Left hindlimb (tissue), 1 donor: ENCODE measurements around the gene NBEA.

Experiments used
- DNase-seq: peaks from one replicate; pipeline ENCODE4 v3.0.0-alpha.2; 2018

The NBEA gene

DNA sequence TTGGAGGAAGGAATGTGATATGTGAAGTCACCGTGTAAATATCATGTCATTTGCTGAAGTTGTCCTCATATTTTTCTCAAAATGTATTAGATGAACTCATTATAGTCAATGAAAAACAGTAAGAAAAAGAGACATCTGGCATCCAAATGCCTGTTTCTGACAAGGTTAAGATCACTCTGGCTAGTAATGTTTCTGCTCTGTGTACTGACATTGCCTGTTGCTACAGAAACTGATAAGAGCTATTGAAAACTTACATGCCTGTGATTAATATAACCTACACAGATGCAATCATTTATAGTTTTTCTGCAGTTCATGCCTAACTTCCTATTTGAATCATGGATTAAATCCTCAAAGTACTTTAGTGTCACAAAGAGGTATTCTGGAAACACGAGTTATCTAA is 249.8 kb downstream of the NBEA start:
- no peak for DNase-seq

DNA sequence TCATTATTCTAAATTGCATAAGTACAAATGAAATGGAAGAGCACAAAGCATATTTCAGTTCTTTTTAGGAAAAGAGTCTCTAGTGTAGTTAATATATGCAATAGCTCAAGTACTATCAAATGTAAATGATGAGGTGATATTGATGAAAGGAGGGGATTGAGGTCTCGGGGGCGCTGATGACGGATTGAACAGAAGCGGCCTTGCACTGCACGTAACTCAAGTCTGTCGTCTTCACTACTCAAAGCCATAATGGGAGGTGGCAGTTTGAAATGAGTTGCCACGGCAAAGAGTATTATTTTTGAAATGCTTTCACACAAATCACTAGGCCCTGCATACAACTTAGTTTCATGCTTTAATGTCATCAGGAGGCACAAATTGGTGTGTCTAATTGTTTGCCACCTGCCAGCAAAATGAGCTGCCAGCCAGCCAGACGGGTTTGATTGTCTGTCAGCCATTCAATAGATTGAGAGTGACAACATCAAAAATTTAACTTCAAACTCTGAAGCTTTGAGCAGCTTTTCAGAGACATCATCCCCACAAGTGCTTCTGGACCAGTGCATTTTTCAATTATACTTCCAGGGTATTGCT is 256.6 kb downstream of the NBEA start:
- DNase-seq, result no peak

DNA sequence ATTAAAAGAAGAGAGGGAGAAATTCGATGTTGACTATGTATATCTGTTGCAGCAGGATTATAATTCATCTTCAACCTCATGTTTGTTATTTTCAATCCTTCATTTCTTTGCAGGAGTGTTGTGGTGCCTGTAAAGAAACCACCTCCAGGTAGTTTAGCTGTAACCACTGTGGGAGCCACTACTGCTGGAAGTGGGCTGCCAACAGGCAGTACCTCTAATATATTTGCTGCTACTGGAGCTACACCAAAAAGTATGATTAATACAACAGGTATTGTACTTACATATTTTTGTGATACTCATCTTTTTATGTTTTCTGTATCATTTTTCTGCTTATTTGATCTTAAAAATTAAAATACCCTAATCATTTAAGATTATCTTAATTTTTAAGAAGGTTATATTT is 266.5 kb downstream of the NBEA start:
- no peak for DNase-seq

DNA sequence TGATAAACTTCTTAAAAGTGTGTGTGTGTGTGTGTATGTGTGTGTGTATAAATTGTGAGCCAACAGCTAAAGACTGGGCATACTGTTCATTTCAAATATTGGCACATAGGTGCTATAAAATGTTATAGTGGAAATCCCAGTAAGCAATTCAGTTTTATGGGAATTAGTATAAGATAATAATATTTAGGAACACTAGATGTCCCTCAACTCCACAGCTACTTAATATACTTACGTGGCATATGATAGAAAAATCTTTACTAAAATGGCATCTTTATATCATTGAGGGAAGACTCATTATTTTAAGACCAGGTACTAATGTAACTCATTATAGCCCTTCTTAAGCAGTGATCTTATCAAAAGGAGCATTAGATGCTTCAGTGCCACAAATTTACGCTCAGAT is 268.2 kb downstream of the NBEA start:
- no peak for DNase-seq

DNA sequence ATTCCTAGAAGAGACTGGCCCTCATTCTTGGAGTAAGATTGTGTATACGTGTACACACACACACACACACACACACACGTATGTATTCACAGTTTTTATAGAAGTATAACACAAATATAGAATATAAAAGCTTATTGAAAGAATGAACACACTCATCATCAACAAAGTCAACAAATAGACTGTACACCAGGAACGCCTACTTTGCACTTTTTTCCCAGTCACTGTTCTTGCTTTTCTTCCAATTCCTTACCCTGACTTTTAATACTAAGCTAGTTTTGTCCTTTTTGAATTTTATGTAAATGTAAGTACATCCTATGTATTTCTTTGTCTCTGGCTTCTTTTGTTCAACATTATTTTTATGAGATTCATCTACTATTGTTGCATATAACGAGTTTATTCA is 269.9 kb downstream of the NBEA start:
- no peak for DNase-seq

DNA sequence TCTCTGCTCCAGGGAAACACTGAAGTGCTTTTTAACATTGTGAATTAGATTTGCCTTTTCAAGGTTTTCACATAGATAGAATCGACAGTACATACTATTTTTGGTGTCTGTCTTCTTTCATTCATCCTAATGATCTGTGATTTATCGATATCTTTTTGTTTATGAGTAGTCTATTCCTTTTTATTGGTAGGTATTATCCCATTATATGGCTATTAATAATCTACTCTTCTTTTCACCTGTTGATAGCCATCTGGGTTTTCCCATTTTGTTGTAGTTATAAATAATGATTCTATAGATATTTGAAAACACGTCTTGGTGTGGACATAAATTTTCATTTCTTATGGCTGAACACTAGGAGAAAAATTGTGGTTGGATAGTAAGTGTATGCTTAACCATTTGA is 271.8 kb downstream of the NBEA start:
- DNase-seq, result no peak

DNA sequence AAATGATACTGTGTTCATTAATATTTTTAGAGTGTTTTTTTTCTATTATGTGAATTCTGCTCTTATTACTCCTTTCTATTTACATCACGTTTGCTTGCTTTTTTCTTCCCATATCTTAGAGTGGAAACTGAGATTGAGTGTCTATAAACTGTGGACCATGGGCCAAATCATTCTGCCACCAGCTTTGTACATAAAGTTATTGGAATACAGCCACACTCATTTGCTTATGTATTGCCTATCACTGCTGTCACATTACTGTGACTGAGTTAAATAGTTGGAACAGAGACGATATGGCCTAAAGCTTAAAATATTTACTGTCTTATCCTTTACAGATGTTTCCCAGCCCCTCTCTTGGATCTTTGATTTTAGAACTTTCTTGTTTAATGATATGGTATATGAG is 274.1 kb downstream of the NBEA start:
- DNase-seq, result no peak

DNA sequence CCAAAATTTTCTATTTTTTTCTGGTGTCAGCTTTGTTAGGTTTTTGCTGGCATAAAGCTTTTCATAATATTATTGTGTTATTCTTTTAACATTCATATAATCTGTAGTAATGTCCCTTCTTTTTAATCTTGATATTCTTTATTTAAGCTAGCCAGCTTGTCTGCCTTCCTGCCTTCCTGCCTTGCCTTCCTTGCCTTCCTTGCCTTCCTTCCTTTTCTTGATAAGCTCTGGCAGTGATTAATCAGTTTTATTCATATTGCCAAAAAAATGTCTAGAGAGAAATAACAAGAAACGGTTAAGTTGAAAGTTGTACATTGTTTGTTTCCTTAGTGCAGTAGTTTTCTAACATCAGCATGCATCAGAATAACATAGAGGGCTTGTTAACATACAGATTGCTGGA is 277.0 kb downstream of the NBEA start:
- DNase-seq, result no peak

DNA sequence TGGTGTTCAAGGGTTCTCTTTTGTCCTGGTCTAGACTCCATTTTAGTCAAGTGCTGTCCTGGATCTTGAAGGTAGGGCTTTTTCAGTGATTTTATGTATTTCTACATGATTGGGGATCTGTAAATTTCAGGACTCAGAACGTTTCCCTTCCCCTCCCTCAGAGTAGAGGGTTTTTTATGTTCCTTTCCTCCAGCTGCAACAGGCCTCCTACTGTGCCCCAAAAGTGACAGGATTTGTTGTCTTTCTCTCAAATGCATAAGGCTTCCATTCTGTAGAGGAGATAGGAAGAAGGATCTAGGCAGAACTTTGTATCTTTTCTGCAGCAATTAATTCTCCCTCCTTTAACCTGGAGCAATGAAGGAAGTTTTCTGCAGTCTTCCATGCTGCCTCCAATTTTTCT is 283.1 kb downstream of the NBEA start:
- no peak for DNase-seq

DNA sequence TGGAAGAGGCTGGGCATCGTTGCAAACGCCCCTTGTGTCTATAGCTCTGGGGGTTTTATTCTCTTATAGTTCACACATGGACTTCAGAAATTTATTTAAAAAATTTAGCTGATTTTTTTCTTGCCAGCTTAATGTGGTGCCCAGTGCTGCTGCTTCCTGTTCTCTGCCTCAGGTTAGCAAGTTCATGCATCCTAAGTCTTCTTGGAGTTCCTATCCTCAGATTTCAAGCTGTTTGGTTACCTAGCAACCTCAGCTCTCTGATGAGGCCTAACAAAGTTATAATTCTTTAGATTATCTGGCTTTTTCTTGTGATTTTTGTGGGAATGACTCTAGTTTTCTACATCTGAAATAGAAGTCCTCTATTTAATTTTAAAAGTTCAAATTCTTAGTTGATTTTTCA is 283.5 kb downstream of the NBEA start:
- no peak for DNase-seq

DNA sequence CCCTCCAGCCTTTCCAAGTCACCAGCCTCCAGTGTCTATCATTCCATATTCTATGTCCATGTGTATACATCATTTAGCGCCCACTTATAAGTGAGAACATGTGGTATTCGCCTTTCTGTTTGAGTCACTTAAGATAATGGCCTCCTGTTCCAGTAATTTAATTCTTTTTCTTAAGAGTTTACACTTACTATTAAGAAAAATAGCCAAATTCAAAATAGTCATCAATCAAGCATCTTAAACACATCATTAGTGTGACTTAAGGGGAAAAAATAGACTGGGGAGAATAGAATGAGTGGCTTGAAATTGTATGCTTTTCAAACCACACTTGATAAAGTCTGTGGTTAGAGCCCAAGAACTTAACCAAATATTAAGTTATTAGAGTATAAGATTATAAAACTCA is 286.5 kb downstream of the NBEA start:
- no peak for DNase-seq

DNA sequence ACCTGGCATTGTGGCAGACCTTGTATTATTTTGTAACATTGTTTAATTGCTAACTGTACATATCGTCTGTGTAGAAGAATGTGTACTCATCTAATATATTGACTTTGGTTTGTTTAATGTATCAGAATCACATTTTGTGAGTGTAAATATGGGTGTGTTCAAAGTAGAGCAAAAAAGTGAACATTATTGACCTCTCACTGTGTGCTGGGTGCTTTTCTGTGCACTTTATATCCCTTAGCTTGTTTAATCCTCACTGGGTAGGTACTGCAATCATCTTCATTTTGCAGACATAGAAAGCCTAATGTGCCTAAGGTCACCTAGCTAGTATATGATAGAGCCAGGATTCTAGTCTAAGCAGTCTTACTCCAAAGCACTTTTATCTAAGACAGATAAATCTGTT is 289.4 kb downstream of the NBEA start:
- no peak for DNase-seq

DNA sequence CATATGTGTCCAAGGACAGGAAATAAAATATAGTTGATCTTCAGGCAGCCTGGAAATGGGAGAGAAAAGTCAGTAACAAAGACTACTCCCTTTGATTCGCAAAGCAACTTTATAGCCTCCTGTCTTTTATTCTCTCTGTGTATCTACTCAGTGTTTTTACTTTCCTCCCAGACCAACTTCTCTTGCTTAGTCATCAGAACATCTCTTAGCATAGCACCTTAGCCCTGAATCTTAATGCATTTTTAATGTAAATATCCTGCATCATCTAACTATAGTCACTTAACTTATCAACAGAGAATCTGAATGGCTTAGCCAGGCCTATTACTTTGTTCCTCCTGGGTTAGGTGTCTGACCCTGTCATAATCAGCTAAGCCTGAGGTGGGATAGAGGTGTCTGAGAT is 296.2 kb downstream of the NBEA start:
- DNase-seq, result no peak

DNA sequence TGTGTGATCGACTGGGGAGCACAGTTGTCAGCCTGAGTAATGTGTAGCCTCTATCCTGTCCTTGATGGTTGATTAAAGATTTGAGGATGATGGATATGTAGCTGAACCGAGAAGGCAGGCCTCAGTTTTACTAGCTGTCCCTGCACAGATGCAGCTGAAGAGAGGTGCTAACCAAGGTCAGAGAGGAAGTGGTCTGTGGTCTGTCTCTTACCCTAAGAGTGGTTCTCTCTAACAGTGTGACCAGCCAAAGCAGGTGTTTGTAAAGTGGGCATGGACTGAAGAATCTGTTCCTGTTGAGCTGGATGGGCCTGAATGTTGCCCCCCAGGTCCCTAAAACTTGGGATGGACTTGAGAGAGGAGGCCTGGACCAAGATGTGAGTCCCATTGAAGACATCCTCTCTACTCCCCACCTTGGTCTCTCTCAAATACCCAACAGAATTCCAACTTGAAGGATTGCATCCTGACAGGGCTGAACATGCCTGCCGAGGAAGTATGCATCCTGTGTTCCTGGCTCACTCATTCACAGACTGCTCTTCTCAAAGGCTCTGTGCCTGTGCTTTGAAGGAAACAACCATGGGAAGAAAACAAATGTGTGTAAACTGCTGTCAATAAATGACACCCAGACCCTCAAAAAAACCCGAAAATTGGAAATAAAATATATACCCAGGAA is 310.6 kb downstream of the NBEA start:
- no peak for DNase-seq

DNA sequence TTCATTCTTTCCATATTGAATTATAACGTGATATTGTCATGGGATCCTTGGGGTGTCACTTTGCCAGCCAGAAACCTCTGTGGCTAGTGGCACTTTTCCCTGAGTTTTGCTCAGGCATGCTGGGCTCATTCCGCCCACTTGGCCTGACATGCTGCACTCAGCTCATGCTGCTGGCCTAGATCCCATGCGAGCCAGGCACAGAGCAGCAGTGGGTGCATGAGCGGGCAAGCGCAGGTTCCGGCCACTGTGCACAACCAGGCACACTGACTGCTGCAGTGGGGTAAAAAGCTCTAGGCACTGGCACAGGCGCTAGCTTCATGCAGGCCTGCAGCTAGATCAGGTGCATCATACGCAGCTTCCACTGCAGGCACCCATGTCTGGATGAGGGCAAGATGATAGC is 313.2 kb downstream of the NBEA start:
- DNase-seq, result no peak

DNA sequence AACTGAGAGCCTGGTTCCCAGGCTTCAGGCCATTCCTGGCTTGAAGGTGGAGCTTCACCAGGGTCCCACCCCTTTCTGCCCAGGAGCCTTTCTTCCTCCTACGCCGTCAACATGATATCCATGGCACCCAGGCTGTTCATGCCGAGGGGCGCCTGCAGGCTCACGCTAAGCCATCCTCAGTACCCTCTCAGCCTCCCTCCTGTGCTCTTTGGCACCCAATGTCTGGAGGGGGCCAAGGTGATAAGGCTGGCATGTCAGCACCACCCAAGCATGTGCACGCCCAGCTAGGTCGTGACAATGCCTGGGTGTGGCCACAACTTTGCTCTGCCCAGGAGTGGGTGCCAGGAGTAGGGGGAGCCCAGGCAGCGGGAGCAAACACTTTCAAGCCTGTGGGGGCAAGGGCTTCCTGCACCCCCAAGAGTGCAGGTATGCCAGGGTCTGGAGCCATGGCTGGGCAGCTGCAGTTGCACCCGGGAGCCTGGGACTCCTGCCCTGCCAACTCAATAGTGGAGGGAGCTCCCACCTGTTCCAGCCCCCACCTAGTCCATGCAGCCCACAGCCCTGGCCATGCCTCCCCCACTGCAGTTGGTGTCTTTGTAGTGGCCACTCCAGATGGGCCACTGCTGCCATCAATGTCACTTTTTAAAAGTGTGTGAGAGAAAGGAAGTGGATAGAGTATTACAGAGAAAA is 314.5 kb downstream of the NBEA start:
- no peak for DNase-seq

DNA sequence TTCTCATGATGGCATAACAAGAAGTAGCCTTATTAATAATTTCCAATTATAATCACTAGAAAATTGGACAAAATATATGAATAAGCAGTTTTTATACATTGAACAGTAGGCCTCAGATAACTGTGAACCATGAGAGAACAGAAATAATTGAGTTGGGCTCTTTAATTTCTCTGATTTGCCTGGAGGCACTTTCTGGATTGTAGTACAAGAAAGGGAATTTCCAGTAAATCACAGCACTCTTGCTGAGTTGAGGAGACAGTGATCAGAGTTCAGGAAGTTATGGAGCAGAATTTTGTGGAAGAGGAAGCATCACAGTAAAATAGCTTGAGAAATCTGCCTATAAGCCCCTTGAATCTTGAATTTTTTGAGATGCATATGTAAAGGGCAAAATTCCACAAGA is 318.2 kb downstream of the NBEA start:
- DNase-seq, result no peak

DNA sequence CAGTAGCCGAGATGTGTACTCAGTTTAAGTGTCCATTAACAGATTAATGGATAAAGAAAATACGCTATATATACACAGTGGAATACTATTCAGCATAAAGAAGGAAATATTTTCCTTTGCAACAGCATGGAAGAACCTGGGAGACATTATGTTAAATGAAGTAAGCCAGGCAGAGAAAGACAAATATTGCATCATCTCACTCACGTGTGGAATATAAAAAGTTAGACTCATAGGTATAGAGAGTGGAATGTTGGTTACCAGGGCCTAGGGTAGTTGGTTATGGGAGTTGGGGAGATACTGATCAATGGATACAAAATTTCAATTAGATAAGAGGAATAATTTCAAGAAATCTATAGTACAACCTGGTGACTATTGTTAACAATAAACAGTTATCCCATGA is 324.3 kb downstream of the NBEA start:
- no peak for DNase-seq

DNA sequence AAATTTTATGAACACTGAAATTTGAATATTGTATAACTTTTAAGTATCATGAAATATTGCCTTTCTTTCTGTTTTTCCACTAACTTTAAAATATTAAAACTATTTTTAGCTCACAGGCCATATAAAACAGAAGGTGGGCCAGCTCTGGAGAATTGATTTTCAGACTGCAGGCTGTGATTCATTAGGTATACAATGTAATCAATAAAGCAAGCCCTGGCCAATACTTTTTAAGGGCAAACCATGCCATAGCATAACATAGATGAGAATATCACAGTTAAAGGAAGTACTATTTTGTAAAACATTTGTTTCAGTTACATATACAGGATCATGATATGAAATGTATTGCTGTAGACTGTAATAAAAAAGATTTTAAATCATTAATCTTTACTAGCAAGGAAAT is 336.8 kb downstream of the NBEA start:
- DNase-seq, result no peak

DNA sequence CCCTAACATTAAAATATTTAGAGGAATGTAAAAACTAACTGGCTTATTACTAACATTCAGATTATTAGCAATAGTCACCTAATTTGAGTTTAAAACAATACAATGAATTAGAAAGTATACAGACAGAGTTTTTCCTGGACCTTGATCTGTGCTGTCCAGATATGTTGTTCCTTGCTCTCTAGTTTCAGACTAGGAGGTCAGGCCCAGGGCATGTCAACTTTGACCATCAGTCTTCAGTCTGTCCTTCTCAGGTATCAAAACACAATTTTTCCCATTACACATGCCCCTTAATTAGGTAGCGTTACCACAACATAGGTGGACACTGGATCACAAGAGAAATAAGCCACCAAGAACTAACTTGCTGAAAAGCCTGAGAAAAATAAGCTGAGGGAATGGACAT is 337.4 kb downstream of the NBEA start:
- no peak for DNase-seq

DNA sequence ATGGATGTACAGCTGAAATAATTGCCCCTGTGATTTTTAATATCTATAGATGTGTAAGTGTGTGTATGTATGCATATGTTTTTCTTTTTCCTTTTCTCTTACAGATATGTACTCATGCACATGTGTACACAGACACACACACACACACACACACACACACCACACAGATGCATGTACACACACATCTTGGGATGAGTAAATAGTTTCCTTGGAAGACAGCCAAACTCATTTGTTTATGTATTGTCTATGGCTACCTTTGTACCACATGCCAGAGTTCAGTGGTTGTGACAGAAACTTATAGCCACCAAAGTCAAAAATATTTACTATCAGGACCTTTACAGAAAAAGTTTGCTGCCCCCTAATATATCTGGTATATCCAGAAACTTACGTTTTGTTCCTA is 341.8 kb downstream of the NBEA start:
- DNase-seq, result no peak

DNA sequence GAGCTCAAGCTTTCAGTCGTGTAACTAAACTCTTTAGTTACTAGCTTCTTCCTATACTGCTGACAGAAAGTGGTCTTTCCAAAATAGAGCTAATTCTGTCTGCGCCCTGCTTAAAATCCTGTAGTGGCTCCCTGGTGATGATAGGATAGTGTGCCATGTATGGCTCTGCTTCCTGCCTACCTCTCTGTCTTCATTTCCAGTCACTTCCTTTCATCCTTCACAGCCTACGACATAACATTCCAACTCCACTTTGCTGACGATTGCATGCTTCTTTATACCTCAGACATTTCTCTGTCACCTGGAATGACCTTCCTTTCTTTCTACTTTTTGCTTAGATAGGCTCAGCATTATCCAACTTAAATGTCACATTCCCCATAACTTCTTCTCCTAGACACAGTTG is 343.6 kb downstream of the NBEA start:
- no peak for DNase-seq

DNA sequence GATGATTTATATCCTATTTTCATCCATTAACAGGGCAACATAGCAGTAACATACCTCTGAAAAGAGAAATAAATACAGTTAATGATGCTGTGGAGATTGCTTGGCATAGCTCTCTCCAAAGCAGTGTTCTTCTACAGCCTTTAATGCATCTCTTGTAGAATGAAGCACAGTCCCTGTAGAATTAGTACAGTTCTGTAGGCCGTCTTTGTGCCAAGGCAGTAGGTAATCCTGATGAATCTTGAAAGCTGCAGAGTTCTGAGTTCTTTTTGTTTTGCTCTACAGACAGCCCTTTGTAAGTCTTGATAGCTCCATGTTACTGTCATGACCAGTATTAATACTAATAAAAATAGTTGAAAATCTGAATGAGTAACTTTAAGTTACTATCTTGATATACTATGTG is 350.3 kb downstream of the NBEA start:
- DNase-seq, result no peak

DNA sequence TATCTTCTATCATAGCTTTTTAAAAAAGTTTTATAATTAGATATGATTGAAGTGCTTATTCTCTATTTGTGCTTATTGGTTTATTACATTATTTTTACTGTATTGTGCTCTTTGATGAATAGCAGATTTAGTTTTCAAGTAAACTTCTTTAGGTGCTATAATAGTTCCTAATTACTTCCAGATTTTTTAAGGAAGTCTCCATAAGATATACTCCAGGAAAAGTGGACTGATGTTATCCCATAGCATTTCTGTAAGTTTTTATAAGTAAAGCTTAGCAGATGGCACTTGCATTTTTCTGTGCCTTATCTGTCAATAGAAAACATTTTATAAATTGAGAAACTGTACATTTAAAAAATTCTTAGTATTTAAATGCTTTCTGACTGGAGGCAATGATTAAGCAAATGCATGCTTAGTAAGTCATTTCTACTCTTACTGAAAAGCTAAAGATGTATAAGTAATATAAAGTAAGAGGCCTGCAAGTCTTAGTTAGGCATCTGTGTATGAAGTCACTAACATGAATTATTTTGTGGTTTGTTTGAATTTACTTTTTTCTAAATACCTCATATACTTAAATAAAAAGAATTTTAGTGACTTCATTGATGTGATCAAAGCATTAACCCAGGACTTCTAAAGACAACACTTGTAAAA is 351.6 kb downstream of the NBEA start:
- no peak for DNase-seq
